GM18505 (cell line): ENCODE measurements around the gene NDFIP2.

Experiments
- ATAC-seq: cut with Tn5 transposase; IDR thresholded peaks from one replicate; pipeline ENCODE4 v1.9.1; 2021; ENCODE audit not compliant: unreplicated experiment
- POLR2A ChIP-seq: IDR thresholded peaks from 4 replicates; pipeline ENCODE4 v1.6.1; 2011; ENCODE audit warnings: borderline replicate concordance; ENCODE audit not compliant: insufficient read depth, insufficient read length; ENCODE audit errors: extremely low read depth

Gene NDFIP2

DNA sequence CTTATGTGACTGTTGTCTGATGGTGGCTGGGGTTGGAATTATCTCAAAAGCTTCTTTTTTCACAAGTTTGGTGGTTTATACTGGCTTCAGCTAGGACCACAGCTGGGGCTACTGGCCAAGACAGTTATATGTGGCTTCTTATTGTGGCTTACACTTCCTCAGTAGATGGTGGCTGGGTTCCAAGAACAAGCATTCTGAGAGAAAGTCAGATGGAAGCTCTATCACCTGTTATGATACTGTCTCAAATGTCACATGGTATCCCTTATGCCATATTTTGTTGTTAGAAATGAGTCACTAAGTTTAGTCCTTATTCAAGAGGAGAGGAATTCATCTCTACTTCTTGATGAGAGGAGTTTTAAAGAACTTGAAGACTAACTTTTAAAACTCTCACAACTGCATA, 41.6 kb downstream of the NDFIP2 start:
- no peak for TF ChIP-seq POLR2A
- ATAC-seq: peak; percentile 93

DNA sequence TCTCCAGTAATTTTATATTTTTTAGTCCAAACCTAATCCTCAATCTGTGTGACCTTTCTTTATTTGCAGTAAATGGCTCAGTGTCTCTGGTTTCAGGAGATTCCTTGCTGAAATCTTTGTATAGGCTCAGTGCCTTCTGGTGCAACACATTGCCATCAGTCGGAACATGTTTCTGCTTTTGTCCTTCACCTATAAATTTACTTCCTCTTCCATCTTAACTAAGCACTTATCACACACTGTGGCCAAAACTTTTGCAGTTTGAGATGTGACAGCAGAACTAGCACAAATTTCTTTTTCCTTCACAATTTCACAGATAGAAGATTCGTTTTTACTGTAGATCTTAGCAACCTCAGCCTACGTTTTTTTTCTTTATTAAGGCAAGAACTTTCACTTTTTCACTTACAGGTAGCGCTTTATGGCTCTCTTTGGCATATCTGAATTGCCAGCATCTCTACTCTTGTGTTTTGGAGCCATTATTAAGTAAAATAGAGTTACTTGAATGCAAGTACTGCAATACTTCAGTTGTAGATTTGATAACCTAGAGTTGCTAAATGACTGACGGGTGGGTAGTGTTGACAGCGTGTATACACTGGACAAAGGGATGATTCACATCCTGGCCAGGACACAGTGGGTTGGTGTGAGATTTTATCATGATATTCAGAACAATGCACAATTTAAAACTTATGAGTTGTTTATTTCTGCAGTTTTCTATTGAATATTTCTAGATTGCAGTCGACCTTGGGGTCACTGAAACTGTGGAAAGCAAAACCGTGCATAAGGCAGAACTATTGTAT, 44.3 kb downstream of the NDFIP2 start:
- no peak for ATAC-seq
- TF ChIP-seq POLR2A: no peak

DNA sequence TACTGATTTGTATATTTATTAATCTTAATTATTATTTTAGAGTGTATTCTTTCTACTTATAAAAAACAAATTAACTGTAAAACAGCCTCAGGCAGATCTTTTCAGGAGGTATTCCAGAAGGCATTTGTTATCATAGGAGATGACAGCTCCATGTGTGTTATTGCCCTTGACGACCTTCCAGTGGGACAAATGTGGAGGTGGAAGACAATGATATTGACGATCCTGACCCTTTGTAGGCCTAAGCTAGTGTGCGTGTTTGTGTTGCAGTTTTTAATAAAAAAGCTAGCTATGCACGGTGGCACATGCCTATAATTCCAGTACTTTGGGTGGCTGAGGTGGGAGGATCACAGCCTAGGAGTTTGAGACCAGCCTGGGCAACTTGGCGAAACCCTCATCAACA, 46.7 kb downstream of the NDFIP2 start:
- TF ChIP-seq POLR2A: no peak
- ATAC-seq: no peak

DNA sequence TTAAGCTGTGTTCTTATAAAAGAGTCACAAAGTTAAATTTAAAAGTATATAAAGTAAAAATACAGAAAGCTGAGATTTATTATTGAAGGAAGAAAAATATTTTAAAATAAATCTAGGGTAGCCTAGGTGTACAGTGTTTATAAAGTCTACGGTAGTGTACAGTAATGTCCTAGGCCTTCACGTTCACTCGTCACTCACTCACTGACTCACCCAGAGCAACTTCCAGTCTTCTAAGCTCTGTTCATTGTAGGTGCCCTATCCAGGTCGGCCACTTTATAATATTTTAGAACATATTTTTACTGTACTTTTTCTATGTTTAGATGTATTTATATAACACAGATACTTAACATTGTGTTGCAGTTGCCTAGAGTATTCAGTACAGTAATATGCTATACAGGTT, 47.4 kb downstream of the NDFIP2 start:
- no peak for ATAC-seq

DNA sequence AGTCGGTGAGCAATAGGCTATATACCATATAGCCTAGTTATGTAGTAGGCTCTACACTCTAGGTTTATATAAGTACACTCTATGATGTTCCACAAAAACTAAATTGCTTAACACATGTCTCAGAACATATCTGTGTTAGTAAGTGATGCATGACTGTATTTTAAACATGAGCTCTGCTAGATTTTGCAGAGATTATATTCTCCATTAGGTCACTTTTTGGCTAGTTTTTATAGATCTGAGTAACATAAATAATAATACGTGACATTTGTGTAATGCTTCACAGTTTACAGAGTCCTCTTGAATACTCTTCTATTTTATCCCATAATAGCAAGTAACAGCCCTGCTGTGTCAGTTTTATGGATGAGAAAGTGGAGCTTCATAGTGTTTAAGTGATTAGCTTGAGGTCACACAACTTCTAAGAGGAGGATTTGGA, 47.8 kb downstream of the NDFIP2 start:
- TF ChIP-seq POLR2A: no peak
- ATAC-seq: no peak

More for the DNA sequence above, 47.4 kb downstream of the NDFIP2 start:
- no peak for TF ChIP-seq POLR2A

DNA sequence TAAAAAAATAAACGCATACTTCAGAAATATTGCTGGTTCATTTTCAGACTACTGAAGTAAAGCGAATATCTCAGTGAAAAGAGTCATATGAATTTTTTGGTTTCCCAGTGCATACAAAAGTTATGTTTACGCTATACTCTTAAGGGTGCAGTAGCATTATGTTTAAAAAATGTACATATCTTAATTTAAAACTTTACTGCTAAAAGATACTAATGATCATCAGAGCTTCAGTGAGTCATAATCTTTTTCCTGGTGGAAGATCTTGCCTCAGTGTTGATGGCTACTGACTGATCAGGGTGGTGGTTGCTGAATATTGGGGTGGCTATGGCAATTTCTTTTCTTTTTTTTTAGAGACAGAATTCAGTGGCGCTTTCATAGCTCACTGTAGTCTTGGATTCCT, 48.9 kb downstream of the NDFIP2 start:
- no peak for TF ChIP-seq POLR2A

DNA sequence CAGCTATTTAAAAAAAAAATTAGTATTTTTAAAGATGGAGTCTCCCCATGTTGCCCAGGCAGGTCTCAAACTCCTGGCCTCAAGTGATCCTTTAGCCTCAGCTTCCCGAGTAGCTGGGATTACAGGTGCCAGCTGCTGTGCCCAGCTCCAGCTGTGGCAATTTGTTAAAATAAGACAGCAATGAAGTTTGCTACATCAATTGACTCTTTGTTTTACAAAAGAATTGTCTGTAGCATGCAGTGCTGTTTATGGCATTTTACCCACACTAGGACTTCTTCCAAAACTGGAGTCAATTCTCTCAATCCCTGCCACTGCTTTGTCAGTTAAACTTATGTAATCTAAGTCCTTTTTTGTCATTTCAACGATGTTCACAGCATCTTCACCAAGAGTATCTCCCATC, 49.3 kb downstream of the NDFIP2 start:
- TF ChIP-seq POLR2A: no peak

More for the DNA sequence above, 48.9 kb downstream of the NDFIP2 start:
- ATAC-seq: no peak

DNA sequence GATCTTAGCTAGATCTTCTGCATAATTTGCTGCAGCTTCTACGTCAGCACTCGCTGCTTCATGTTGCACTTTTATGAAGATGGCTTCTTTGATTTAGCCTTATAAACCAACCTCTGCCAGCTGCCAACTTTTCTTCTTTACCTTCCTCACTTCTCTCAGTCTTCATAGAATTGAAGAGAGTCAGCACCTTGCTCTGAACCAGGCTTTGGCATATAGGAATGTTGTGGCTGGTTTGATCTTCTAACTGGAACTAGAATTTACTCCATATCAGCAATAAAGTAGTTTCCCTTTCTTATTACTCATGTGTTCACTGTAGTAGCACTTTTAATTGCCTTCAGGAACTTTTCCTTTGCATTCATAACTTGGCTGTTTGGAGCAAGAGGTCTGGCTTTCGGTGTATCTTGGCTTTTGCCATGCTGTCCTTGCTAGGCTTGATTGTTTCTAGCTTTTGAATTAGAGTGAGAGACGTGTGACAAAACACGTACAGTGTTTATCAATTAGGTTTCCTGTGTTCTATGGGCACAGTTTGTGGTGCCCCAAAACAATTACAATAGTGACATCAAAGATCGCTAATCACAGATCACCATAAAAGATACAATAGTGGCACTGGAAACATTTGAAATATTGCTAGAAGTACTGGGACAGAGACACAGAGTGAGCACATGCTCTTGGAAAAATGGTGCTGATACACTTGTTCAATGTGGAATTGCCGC, 50.7 kb downstream of the NDFIP2 start:
- TF ChIP-seq POLR2A: no peak

More for the DNA sequence above, 49.3 kb downstream of the NDFIP2 start:
- no peak for ATAC-seq

DNA sequence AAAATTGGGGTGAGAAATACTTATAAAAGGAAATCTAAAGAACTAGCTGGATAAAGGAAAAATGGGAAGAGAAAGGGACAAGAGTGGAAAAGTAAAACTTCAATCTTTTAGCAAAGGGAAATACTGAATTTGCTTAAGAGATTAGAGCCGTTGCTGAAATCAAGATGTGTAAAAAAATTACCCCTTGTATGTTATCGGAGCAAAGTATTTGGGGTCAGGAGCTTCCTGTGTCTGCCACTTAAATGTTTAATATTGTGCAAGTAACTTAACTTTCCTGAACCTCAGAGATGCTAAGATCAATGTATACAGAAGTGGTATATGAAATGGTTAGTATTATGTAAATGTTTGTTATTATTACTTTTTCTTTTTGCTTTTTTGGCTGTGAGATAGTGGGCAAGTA, 51.6 kb downstream of the NDFIP2 start:
- ATAC-seq: no peak
- no peak for TF ChIP-seq POLR2A

More for the DNA sequence above, 50.7 kb downstream of the NDFIP2 start:
- ATAC-seq: no peak

DNA sequence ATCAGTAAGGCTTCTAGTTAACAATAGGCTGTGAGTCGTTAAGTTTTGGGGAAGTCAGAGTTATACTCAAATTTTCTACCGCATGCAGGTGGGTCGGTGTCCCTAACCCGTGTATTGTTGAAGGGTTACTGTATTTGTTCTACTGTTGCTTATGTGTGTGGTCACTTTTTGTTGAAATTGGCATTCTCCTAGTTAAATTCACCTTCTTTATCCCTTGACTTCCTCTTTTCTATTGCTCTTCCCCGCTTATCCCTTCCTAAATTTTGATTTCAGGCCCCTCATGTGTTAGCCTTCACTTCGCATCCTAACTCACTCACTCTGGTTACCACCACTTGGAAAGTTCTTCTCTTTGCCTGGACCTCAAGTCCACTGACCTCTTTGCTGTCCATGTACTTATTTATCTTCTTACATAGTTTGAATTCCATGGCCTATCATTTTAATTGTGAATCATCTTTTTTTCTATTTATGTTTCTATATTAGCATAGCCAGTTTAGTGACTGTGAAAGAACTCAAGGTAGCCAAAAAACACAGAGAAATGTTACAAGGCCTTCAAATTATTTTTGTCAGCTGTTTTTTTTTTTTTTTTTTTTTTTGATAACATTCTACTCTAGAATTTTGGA, 52.9 kb downstream of the NDFIP2 start:
- ATAC-seq: no peak
- TF ChIP-seq POLR2A: no peak

DNA sequence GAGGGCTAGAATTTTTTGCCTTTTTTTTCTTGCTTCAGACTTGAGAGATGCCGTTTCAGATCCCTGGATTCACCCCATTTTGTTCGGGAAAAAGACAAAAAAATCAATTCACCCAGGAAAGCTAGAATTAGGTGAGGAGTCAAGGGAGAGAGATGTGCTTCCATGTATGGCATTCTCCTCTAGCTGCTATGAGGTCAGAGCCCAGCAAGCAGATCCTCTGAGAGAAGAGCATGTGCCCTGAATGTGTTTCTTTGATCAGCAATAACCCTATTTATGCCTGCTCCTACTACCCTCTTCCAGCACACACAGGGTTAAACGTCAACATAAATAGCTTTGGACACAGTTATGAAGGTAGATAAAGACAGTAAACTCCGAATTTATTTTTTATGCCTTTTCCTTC, 53.6 kb downstream of the NDFIP2 start:
- ATAC-seq: no peak
- TF ChIP-seq POLR2A: no peak

DNA sequence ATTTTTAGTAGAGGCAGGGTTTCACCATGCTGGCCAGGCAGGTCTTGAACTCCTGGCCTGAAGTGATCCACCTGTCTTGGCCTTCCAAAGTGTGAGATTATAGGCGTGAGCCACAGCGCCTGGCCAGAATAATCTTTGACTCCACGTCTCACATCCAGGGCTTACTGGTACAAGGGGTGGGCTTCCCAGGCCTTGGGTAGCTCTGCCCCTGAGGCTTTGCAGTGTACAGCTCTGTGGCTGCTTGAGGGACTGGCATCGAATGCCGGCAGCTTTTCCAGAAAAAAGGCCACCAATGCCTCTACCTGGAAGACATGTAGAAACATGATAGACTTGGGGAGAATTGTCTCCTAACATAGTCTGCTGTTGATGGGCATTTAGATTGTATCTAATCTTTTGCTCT, 57.8 kb downstream of the NDFIP2 start:
- no peak for ATAC-seq
- no peak for TF ChIP-seq POLR2A

DNA sequence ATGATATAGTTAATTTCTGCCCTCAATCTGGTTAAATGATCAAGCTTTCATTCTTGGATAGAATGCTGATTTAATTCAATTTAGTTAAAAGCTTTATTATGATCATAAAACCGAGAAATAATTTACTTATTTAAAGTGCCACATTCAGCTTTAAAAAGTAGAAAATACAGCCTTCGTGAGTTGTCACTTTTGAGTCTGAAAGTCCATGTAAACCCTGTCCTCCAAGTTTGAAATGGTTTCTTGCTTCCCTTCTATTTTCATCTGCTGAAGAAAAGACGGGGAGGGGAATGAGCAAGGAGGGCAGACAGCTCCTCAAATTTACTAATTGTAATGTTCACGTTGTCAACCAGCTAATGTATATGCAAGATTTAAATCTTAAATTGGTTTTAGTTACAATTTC, 59.5 kb downstream of the NDFIP2 start:
- ATAC-seq: no peak
- TF ChIP-seq POLR2A: no peak
